Stimulated activated CD8-positive, alpha-beta memory T cell treated with anti-CD3 and anti-CD28 coated beads, Interleukin-15, amount 100 ng/mL, for 1 hour (primary cell): ENCODE measurements around the gene TPM3.
"Not testable (repeated sequence)": the region's sequence is repeated elsewhere in the genome, so short reads cannot be mapped to it uniquely, and the experiment has no call there.

Experiments used
- DNase-seq: peaks from one replicate; pipeline ENCODE4 v3.0.0-alpha.2; 2020; ENCODE audit warnings: low read depth

The TPM3 gene

GRCh38 chr1:154166207-154166606 is 25.7 kb downstream of the TPM3 start:
- DNase-seq, result no peak

GRCh38 chr1:154159554-154159953 is 32.3 kb downstream of the TPM3 start:
- DNase-seq, result no peak

GRCh38 chr1:154158307-154159125 is 33.4 kb downstream of the TPM3 start:
- no peak for DNase-seq

GRCh38 chr1:154157520-154158306 is 34.2 kb downstream of the TPM3 start:
- peak; percentile 38 for DNase-seq

- no peak for DNase-seq
These were observed 36.6 kb downstream of the TPM3 start for GRCh38 chr1:154155251-154155650.

GRCh38 chr1:154154534-154155191 is 37.2 kb downstream of the TPM3 start, which contains the start of gene NUP210L:
NUP210L (minus strand) TSS chr1:154155073.
- DNase-seq, result no peak

- DNase-seq, result no peak
These were observed 37.8 kb downstream of the TPM3 start for GRCh38 chr1:154154053-154154452.

- DNase-seq, result no peak
These were observed 40.6 kb downstream of the TPM3 start for GRCh38 chr1:154151311-154151710.

- no peak for DNase-seq
These were observed 43.1 kb downstream of the TPM3 start for GRCh38 chr1:154148807-154149206.

GRCh38 chr1:154147505-154147904 is 44.4 kb downstream of the TPM3 start:
- not testable (repeated sequence) for DNase-seq

- DNase-seq, result no peak
These were observed 45.9 kb downstream of the TPM3 start for GRCh38 chr1:154145986-154146385.

- DNase-seq, result no peak
These were observed 49.5 kb downstream of the TPM3 start for GRCh38 chr1:154142358-154142757.

GRCh38 chr1:154141240-154141639 is 50.7 kb downstream of the TPM3 start:
- DNase-seq, result no peak

GRCh38 chr1:154137888-154138287 is 54.0 kb downstream of the TPM3 start:
- DNase-seq, result no peak

GRCh38 chr1:154133256-154133655 is 58.6 kb downstream of the TPM3 start:
- no peak for DNase-seq

- DNase-seq, result no peak
These were observed 62.4 kb downstream of the TPM3 start for GRCh38 chr1:154129391-154129970.

GRCh38 chr1:154123205-154123604 is 68.7 kb downstream of the TPM3 start:
- DNase-seq, result not testable (repeated sequence)

GRCh38 chr1:154117642-154118041 is 74.3 kb downstream of the TPM3 start:
- no peak for DNase-seq

- DNase-seq, result no peak
These were observed 76.7 kb downstream of the TPM3 start for GRCh38 chr1:154115180-154115579.
